HG03460 (cell line): ENCODE measurements around the gene APOL6.

Experiments
- ATAC-seq: cut with Tn5 transposase; IDR thresholded peaks from one replicate; pipeline ENCODE4 v1.9.1; 2021; ENCODE audit not compliant: unreplicated experiment

Gene APOL6

GRCh38 chr22:35711336-35711735 is 63.1 kb downstream of the APOL6 start:
- ATAC-seq = no peak

GRCh38 chr22:35712672-35713071 is 64.4 kb downstream of the APOL6 start:
- ATAC-seq = no peak

GRCh38 chr22:35717572-35717971 is 69.3 kb downstream of the APOL6 start, which contains the start of gene APOL5:
Gene APOL5, plus strand, starts transcription at chr22:35717872. Its CDS starts 0 bp downstream, at chr22:35717872.
- no peak for ATAC-seq
